ENCODE measurements around the gene DIPK1B. TPM values are rescaled to one million over a fixed set of nuclear protein-coding genes. Genes with fewer than 3 reads are reported as not detected.

The DIPK1B gene
- polyA plus RNA-seq, 3 donors: 0.10 TPM; not detected in 2

DNA sequence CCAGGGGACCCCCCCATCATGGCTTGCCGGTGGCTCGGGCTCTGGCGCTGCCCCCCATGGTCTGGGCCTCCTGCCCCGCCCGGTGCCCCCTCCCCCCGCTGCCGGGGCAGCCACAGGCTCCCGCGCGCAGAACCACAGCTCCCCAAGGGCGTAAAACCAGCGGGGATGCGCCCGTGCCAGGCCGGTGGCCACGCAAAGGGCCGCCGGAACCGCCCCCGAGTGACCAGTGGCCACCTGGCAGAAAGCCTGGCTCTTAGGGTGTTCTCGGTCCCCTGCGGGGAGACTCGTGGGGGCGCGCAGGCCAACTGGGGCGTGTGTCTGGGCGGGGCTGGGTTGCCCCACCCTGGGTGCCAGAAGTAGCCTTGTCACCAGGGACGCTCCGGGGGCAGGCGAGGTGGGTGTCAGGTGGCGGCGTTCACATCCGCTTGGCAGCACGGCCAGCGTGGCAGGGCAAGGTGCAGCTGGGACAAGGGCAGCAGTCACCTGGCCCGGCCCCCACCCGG is 24.6 kb upstream of the DIPK1B start:
- Mint-ChIP-seq H3K27me3 (ENCODE audit: low read depth in 3 of 3) (peaks cover 0 to 3% (median 0%) of the 10 kb centered on the region in 3 donors), H3K36me3 (peaks cover 0 to 6% of the 10 kb centered on the region in 2 donors), H3K4me3 (peak overlapping the region; percentile 35 to 51), H3K4me1 (peaks cover 28% of the 10 kb centered on the region), H3K9me3 (peaks cover 0 to 3% (median 0%) of the 10 kb centered on the region in 7 donors), H3K27ac (peak overlapping the region in 3 of 7 donors; percentile 20 to 71 (median 41))
- peaks cover 24 to 32% of the 10 kb centered on the region in 2 donors for H3K4me1 ChIP-seq (ENCODE audit: control insufficient read depth in 1 of 2, insufficient read depth in 2 of 2, low read length in 2 of 2)
- H4K20me1 ChIP-seq (ENCODE audit: insufficient read depth, low read length): peaks cover 33% of the 10 kb centered on the region
- peak overlapping the region; percentile 96 for H3K9ac ChIP-seq (ENCODE audit: insufficient read depth, low read length, poor library complexity, severe bottlenecking)
- H3K27ac ChIP-seq (ENCODE audit: low read depth in 1 of 2, low read length in 2 of 2): peak overlapping the region in 1 of 2 donors; percentile 62
- H3K4me3 ChIP-seq (replicated peaks in 1 of 3; ENCODE audit: low read depth in 2 of 3, low read length in 3 of 3): peak overlapping the region; percentile 4 to 97 (median 37)
- DNase-seq: no peak
- H2AFZ ChIP-seq (ENCODE audit: insufficient read depth, low read depth, low read length, poor library complexity, severe bottlenecking): peak overlapping the region; percentile 78
- TF ChIP-seq, protein P1, sequence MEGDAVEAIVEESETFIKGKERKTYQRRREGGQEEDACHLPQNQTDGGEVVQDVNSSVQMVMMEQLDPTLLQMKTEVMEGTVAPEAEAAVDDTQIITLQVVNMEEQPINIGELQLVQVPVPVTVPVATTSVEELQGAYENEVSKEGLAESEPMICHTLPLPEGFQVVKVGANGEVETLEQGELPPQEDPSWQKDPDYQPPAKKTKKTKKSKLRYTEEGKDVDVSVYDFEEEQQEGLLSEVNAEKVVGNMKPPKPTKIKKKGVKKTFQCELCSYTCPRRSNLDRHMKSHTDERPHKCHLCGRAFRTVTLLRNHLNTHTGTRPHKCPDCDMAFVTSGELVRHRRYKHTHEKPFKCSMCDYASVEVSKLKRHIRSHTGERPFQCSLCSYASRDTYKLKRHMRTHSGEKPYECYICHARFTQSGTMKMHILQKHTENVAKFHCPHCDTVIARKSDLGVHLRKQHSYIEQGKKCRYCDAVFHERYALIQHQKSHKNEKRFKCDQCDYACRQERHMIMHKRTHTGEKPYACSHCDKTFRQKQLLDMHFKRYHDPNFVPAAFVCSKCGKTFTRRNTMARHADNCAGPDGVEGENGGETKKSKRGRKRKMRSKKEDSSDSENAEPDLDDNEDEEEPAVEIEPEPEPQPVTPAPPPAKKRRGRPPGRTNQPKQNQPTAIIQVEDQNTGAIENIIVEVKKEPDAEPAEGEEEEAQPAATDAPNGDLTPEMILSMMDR (IDR thresholded peaks at IDR 0.05): no peak
- 10% methylated on average over 37 of the region's 37 CpGs for WGBS (ENCODE audit: insufficient coverage)
- H3K27me3 ChIP-seq (ENCODE audit: control insufficient read depth in 2 of 2, insufficient read depth in 2 of 2, low read length in 2 of 2): no peaks in the 10 kb centered on the region
- H3K36me3 ChIP-seq (replicated peaks in 1 of 2; ENCODE audit: control insufficient read depth in 1 of 2, insufficient read depth in 2 of 2, low read length in 2 of 2): peaks cover 0 to 13% of the 10 kb centered on the region in 2 donors
- no peaks in the 10 kb centered on the region for H3K9me3 ChIP-seq (replicated peaks in 1 of 2; ENCODE audit: control insufficient read depth in 1 of 2, insufficient read depth in 1 of 2, low read length in 2 of 2)
- intact Hi-C loops (cut with micrococcal nuclease): loop anchor here (5.0 kb wide), 2 partner anchors 40 to 200 kb away; no protein-coding TSS in a partner anchor
- H3K4me2 ChIP-seq (replicated peaks; ENCODE audit: extremely low read depth, low read length, poor library complexity, severe bottlenecking): peak overlapping the region; percentile 98
- H3K79me2 ChIP-seq (ENCODE audit: insufficient read depth, low read length): peaks cover 41% of the 10 kb centered on the region

DNA sequence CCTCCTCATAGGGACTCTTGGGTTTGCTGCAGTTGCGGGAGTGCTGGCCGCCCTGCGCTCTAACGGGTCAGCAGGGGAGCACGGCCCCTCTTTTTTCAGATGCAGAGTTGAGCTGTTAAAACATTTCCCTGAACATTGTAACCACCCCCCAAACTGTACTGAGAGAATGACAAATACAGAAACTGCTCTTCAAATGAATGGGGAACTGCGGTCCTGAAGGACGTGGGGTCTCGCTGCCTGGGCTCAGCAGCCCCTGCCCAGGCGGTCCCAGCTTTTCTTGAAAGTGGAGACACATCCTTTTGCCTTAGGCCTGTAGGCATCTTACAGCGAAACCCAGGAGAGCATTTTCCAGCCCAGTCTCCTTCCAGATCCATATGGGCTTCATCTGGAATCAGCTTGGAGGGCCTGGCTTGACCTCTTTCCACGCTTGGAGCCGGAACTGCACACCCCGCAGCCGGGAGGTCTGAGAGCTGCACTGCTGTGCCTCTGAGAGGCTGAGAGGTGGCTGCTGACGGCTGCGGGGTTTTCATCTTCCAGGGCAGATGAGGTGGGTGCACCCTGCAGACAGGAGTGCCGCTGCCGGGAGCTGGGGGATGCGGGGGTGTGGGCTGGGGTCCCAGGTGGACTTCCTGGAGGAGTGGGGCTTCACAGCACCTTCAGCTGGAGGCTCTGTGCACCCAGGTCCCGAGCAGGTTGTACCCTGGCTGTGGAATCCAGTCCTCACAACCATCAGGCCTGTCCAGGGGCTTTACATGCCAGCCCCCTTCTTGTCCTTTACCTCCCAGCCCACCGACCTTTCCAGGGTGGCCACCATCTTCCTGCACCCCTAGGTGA is 23.9 kb upstream of the DIPK1B start:
- no peak overlapping the region for H3K9ac ChIP-seq (ENCODE audit: insufficient read depth, low read length, poor library complexity, severe bottlenecking)

More for the DNA sequence above, 23.9 kb upstream of the DIPK1B start:
- peaks cover 0 to 10% of the 10 kb centered on the region in 2 donors for H3K36me3 ChIP-seq (replicated peaks in 1 of 2; ENCODE audit: control insufficient read depth in 1 of 2, insufficient read depth in 2 of 2, low read length in 2 of 2)
- DNase-seq: no peak
- peaks cover 29% of the 10 kb centered on the region for H4K20me1 ChIP-seq (ENCODE audit: insufficient read depth, low read length)
- H3K4me1 ChIP-seq (ENCODE audit: control insufficient read depth in 1 of 2, insufficient read depth in 2 of 2, low read length in 2 of 2): peaks cover 25 to 34% of the 10 kb centered on the region in 2 donors
- H3K27me3 Mint-ChIP-seq (ENCODE audit: low read depth in 3 of 3): peaks cover 0 to 4% (median 2%) of the 10 kb centered on the region in 3 donors
- peaks cover 32% of the 10 kb centered on the region for H3K4me1 Mint-ChIP-seq
- H3K4me3 Mint-ChIP-seq: peak overlapping the region; percentile 35 to 51
- no peaks in the 10 kb centered on the region for H3K27me3 ChIP-seq (ENCODE audit: control insufficient read depth in 2 of 2, insufficient read depth in 2 of 2, low read length in 2 of 2)
- H3K4me3 ChIP-seq (replicated peaks in 1 of 3; ENCODE audit: low read depth in 2 of 3, low read length in 3 of 3): peak overlapping the region in 1 of 3 experiments; percentile 97
- intact Hi-C loops (cut with micrococcal nuclease): loop anchor here (5.0 kb wide), 2 partner anchors 39 to 201 kb away; no protein-coding TSS in a partner anchor
- no peaks in the 10 kb centered on the region for H3K9me3 ChIP-seq (replicated peaks in 1 of 2; ENCODE audit: control insufficient read depth in 1 of 2, insufficient read depth in 1 of 2, low read length in 2 of 2)
- WGBS (ENCODE audit: insufficient coverage): 59% methylated on average over 15 of the region's 21 CpGs
- TF ChIP-seq, protein P1 (IDR thresholded peaks at IDR 0.05): no peak
- peak overlapping the region in 5 of 7 donors; percentile 15 to 71 (median 54) for H3K27ac Mint-ChIP-seq
- peaks cover 0 to 3% (median 0%) of the 10 kb centered on the region in 7 donors for H3K9me3 Mint-ChIP-seq
- H3K36me3 Mint-ChIP-seq: peaks cover 0 to 5% of the 10 kb centered on the region in 2 donors
- H2AFZ ChIP-seq (ENCODE audit: insufficient read depth, low read depth, low read length, poor library complexity, severe bottlenecking): no peak overlapping the region
- H3K27ac ChIP-seq (ENCODE audit: low read depth in 1 of 2, low read length in 2 of 2): peak overlapping the region in 1 of 2 donors; percentile 14
- H3K4me2 ChIP-seq (replicated peaks; ENCODE audit: extremely low read depth, low read length, poor library complexity, severe bottlenecking): peak overlapping the region; percentile 98
- H3K79me2 ChIP-seq (ENCODE audit: insufficient read depth, low read length): peaks cover 33% of the 10 kb centered on the region

All from CD14-positive monocyte (primary cell).